ENCODE measurements around the gene ZNF575.

DNA sequence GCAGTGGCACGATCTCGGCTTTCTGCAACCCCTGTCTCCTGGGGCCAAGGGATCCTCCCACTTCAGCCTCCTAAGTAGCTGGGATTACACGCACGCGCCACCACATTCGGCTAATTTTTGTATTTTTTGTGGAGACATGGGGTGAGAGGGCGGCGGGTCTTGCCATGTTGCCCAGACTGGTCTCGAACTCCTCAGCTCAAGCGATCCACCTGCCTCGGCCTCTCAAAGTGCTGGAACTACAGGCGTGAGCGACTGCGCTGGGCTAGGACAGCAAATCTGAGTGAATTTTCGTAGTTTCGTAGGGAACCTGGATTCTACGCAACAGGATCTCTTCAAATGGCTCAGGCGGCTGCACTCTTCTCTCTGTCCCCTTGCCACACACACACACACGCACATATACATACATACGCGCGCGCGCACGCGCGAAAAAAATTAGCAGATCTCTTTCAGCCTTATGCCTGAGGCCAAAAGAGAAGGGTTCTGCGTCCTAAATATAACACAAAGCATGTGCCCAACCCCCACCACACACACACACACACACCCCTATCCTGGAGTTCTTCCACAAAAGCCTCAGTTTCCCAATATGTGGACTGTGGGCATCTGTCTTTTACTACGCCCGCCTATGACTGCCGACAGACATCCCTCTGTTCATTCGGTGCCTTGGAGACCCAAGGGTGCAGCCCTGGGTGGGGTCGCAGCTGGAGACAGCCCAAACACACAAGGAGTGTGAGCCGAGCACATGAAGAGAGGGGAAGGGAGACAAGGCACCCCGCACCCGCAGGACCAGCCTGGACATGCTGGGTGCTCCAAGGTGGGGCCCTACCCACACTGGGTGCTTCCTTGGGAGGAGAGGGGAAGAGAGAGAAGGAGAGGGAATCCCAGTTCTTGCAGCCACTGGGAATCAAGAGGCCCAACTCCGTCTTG lies 43.2 kb downstream of the ZNF575 start:
- TF ChIP-seq CTCF (IDR thresholded peaks at IDR 0.05; ENCODE audit: low read depth, low read length) (no peak), EZH2phosphoT487 (IDR thresholded peaks at IDR 0.05; ENCODE audit: low read depth) (no peak)
